HG02642 (cell line): ENCODE results near the gene ARSK.
"Not testable (repeated sequence)": the region's sequence is repeated elsewhere in the genome, so short reads cannot be mapped to it uniquely, and the experiment has no call there.

Experiments
- ATAC-seq: cut with Tn5 transposase; IDR thresholded peaks from one replicate; pipeline ENCODE4 v1.9.1; 2021; ENCODE audit warnings: mild to moderate bottlenecking; ENCODE audit not compliant: unreplicated experiment, poor library complexity

ARSK gene

DNA sequence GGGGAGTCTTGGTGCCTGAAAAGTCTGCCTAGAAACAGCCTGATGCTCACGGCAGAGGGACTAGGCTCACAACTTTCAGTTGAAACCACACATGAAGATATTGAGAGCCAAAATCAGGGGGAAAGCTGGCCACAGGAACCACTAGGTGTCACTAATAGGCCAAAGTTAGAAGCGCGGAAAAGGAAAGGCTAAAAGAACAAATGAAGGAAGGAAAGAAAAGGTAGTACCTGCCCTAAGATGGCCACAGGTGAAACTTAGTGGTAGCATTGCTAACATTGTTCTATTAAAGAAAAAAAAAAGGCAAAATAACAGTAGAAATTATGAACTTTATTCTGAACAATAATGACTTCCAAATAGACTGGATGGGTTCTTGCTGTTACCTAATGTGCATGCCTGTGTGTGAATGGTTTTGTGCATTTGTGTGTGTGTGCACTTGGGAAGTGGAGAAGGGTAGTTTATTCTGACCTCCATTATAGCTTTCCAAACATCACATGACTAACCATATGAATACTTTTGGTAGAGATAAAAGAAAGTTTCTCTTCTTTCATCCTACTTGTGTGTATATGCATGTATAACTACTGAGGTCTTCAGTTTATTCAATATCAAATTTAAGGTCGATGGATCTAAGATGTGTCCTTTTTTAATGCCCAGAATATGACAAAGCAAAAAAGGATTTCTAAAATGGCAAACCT lies 89.6 kb downstream of the ARSK start:
- peak; percentile 32 for ATAC-seq

GRCh38 chr5:95646226-95646568 lies 91.3 kb downstream of the ARSK start:
- not testable (repeated sequence) for ATAC-seq

DNA sequence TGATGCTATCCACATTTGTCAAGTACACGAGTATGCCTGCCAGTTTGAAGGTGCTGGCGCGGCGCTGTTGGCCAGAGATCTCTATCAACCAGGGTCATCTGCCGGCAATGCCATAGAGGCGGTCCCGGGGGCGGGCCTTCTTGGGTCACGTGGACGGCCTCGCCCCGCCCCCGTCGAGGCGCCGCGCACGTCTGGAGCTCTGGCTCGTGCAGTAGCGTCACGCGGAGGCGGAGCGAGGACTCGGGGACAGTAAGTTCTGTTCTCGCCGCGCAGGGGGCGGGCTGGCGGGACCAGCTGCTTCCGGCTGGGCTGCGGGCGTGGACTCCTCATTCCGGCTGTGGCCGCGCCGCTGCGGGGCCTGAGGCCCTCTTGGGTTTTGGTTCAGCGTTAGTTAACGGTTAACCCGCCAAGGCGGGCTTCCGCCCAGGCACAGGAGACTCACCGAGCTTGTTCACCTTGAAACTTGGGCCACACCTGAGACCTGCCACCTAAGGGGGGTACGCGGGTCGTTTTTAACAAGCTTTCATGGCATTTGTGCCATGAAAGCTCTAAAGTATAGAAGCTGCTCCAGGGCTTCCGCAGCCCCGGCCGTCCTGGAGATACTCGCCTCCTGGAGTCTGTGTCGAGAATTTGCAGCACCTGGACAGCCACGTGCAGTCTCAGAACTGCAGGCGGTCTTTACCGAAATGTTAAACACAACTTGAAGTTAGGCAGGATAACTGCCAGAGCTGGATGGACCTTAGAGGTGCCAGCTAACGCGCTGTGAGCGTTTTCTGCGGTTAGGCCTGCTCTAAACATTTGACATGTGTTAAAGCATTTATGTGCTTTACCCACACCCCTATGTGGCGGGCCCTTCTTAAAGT lies 91.9 kb downstream of the ARSK start, which contains the start of gene RFESD:
Gene RFESD, plus strand, starts transcription at position 209 of the 863 bp plus-strand sequence. CDS start 5,495 bp downstream, outside the sequence.
- ATAC-seq: peak; percentile 98

DNA sequence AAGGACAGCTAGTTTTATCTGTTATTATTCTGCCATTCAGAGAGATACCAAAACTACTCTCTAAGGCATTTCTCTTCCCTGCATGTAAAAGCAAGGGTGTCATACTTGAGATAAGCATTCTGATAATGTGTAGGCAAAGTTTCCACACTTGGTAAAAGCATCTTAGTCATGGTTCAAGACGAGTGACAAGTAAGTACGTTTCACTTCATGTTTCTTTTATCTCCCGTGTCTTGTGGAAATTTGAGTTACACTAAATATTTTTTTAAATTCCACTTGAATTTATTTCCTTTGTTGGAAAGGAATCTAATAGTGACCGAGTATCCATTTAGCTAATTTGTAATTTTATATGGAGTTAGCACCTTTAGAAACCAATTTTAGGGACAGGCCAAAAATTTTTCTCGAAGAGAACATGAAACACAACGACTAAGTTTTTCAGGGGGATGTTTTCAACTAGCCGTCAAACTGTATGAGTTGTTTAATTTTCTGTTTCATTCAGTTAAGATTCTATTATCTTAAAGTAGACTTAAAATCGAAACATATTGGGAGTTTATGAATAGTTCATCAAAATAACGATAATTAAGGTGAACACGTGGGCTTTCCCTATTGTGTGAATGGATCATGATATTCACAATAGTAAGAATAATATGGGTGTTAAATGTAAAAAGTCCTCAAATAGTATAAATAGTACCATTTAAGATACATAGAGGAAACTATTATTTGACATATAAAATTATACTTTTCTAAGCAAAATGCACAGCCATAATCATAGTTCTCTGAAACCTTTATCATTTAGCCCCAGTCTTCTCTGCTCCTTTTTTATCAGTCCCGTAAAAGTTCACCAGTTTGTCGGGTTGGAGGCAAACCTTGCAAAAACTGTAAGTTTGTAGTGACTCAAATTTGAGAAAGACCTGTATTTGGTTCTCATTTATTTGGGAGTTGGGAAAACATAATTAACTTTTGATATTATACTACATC lies 93.3 kb downstream of the ARSK start:
- no peak for ATAC-seq

GRCh38 chr5:95649274-95649673 lies 94.4 kb downstream of the ARSK start:
- ATAC-seq: no peak

DNA sequence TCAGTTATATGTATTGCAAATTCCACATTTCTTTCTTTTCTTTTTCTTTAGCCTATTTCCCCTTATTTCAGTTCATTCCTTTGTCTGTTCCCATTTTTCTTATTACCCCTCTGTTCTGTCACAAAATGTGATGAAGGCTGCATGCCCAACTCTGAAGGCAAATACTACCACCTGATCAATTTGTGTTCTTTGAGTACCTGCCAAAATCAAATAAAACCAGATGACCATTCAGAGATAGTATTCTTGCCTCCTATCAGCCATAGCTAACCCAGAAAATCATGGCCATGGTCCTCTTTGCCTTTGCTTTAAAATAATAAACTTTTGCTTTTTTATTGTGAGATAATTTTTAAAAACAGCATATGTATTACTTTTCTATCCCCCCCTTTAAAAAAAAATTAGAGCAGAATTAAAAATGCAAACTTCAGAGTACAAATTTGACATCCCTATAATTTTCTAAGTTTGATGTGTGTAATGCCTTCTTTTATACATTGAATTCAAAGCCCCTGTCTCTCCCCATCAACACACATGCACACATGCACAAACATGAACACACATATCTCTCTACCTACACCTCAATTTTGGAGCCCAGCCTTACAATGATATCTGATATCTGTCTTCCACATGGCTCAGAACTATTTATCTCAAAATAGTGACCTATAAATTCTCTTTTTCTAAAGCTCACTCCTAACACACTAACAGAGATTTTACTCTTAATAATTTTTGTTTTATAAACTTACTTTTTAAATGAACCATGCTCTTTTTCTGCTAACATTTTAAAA lies 95.1 kb downstream of the ARSK start:
- ATAC-seq: no peak

DNA sequence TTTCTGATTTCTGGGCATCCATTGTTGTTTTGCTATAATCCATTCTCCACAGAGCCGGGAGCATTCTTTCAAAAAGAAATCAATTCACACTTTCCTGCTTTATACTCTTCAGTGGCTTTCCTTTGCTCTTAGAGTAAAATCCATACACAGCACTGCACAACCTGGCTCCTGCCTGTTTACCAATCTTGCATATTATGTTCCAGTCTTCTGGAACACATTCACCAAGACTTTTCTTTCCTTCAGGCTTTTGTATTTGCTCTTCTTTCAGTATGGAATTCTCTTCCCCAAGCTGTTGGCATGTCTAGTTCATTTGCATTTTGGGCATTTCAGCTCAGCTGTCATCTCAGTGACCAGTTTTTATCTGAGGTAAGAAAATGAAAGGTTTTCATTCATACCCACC lies 97.9 kb downstream of the ARSK start:
- ATAC-seq: no peak

DNA sequence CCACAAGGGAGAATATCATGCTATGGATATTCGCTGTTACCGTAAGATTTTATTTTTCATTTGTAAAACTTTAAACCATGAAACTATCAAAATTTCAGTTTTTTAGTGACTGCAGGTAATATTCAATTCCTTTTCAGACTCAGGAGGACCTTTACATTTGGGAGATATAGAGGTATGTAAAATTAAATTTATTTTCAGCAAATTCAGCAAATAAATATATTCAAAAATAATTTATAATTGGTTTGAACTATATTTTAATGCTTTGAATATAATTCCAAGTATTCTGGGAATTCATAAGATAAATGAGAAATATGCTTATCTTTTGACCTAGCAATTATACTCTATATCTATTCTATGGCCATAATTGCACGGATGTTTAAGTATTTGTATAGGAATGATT lies 99.3 kb downstream of the ARSK start:
- ATAC-seq: no peak
